CD4-positive, alpha-beta T cell (primary cell): ENCODE measurements around the gene CBL. TPM values are rescaled to one million over a fixed set of nuclear protein-coding genes. Genes with fewer than 3 reads are reported as not detected.

Source experiments
- ATAC-seq: fragments of 200-7000 bp; cut with Tn5 transposase; one replicate; pipeline ENCODE4 v1.10.0; 2022; ENCODE audit warnings: mild to moderate bottlenecking; ENCODE audit not compliant: poor library complexity
- CTCF ChIA-PET: fragments of 350-600 bp; sonication (Branson Sonifier 250); formaldehyde crosslinking; loops from one replicate; lab custom pipeline; 2021; ENCODE audit warnings: antibody characterized with exemption, inconsistent platforms; lab: Charles Lee
- POLR2A ChIA-PET: fragments of 350-600 bp; sonication (Branson Sonifier 250); formaldehyde crosslinking; loops from one replicate; lab custom pipeline; 2021; ENCODE audit warnings: antibody characterized with exemption, inconsistent platforms; lab: Charles Lee
- DNase-seq, 14 experiments: peaks; one replicate each; pipeline ENCODE4 v3.0.0-alpha.2; 2013 to 2020; ENCODE audit warnings: mixed read lengths in 2 of 14
- H3K27ac ChIP-seq, 2 donors: one replicate each; pipeline versions ENCODE4 v1.5.1 to v1.7.0; 2013; ENCODE audit warnings: low read length in 2 of 2, low read depth in 1 of 2, mild to moderate bottlenecking in 1 of 2
- H3K27me3 ChIP-seq, 2 experiments: 1 replicate in 1 of 2; 2 replicates in 1 of 2; pipeline versions ENCODE4 v1.6.1 to v1.7.0; 2013; ENCODE audit warnings: low read length in 2 of 2, control low read depth in 1 of 2, mild to moderate bottlenecking in 1 of 2, moderate library complexity in 1 of 2; ENCODE audit not compliant: insufficient read depth in 2 of 2, control insufficient read depth in 1 of 2
- H3K36me3 ChIP-seq: one replicate; pipeline ENCODE4 v1.6.1; 2013; ENCODE audit warnings: low read length, control low read depth; ENCODE audit not compliant: insufficient read depth
- H3K4me1 ChIP-seq: one replicate; pipeline ENCODE4 v1.6.1; 2013; ENCODE audit warnings: low read length, control low read depth; ENCODE audit not compliant: insufficient read depth
- H3K4me3 ChIP-seq: one replicate; pipeline ENCODE4 v1.5.1; 2013; ENCODE audit warnings: mild to moderate bottlenecking, low read length, moderate library complexity
- H3K9me3 ChIP-seq, 2 experiments: 1 replicate in 1 of 2; 2 replicates in 1 of 2; pipeline versions ENCODE4 v1.6.1 to v1.7.0; 2013; ENCODE audit warnings: low read length in 2 of 2, mild to moderate bottlenecking in 2 of 2, control low read depth in 1 of 2, moderate library complexity in 1 of 2; ENCODE audit not compliant: control insufficient read depth in 1 of 2, insufficient read depth in 1 of 2
- H3K27ac Mint-ChIP-seq: one replicate; pipeline ENCODE4 v1.8.0; 2020; ENCODE audit warnings: mixed read lengths
- H3K27me3 Mint-ChIP-seq: one replicate; pipeline ENCODE4 v1.8.0; 2021; ENCODE audit warnings: mixed read lengths
- H3K36me3 Mint-ChIP-seq: one replicate; pipeline ENCODE4 v1.8.0; 2021; ENCODE audit warnings: low read depth, mixed read lengths
- H3K4me1 Mint-ChIP-seq: one replicate; pipeline ENCODE4 v1.8.0; 2021; ENCODE audit warnings: low read depth, mixed read lengths
- H3K4me3 Mint-ChIP-seq: one replicate; pipeline ENCODE4 v1.8.0; 2020; ENCODE audit warnings: mild to moderate bottlenecking, mixed read lengths
- H3K9me3 Mint-ChIP-seq: one replicate; pipeline ENCODE4 v1.8.0; 2020; ENCODE audit warnings: mixed read lengths
- CTCF ChIP-seq: fragments of 200-600 bp; IDR thresholded peaks from one replicate; pipeline ENCODE4 v1.8.0; 2022; ENCODE audit warnings: antibody characterized with exemption, mild to moderate bottlenecking
- intact Hi-C, 2 experiments: fragments of 100-400 bp; cut with DNase I in 1 of 2; cut with micrococcal nuclease in 1 of 2; formaldehyde crosslinking; loops; one replicate each; pipeline versions ENCODE4 v1.15.1 to v1.9.0; 2023 to 2025; cut with DNase I, micrococcal nuclease
- total RNA-seq, 174 experiments: library from RNA in 2 of 174; stranded (reverse) in 2 of 174; gene quantifications; one replicate each; pipeline ENCODE4 v1.2.3 and lab custom pipeline; 2021 to 2026

Gene CBL
- total RNA-seq, 2 experiments from 2014 or later = 19.5 to 20.8 TPM

GRCh38 chr11:119336744-119337469, 130.8 kb downstream of the CBL start:
- Histone ChIP-seq H3K27ac (no peak overlapping the region), H3K27me3 (peaks cover 31 to 34% of the 10 kb centered on the region in 2 experiments), H3K9me3 (peaks cover 0 to 12% of the 10 kb centered on the region in 2 experiments), H3K4me3 (no peak overlapping the region), H3K4me1 (peaks cover 51% of the 10 kb centered on the region), H3K36me3 (peaks cover 4% of the 10 kb centered on the region)
- POLR2A ChIA-PET = interaction anchor here (1.7 kb wide), 1 partner anchor 13 kb away, joined by 4 read pairs; no protein-coding TSS in a partner anchor
- peak overlapping the region; percentile 89 for H3K4me3 Mint-ChIP-seq
- intact Hi-C loops = no loop called here
- H3K36me3 Mint-ChIP-seq = peaks cover 27% of the 10 kb centered on the region
- no peaks in the 10 kb centered on the region for H3K9me3 Mint-ChIP-seq
- CTCF ChIA-PET = interaction anchor here (1.2 to 2.2 kb wide), 4 partner anchors 13 to 40 kb away, joined by 3 to 19 read pairs (median 11); no protein-coding TSS in a partner anchor
- peak overlapping the region; percentile 71 for H3K27ac Mint-ChIP-seq
- H3K27me3 Mint-ChIP-seq = peaks cover 28% of the 10 kb centered on the region
- ATAC-seq (no peak), DNase-seq (peak in 1 of 14 experiments; percentile 12)
- peaks cover 42% of the 10 kb centered on the region for H3K4me1 Mint-ChIP-seq
- no peak for TF ChIP-seq CTCF

- Mint-ChIP-seq H3K36me3 (peaks cover 27% of the 10 kb centered on the region), H3K4me3 (peak overlapping the region; percentile 89), H3K9me3 (no peaks in the 10 kb centered on the region), H3K4me1 (peaks cover 40% of the 10 kb centered on the region), H3K27me3 (peaks cover 35% of the 10 kb centered on the region), H3K27ac (peak overlapping the region; percentile 70)
- H3K27me3 ChIP-seq = peaks cover 31 to 42% of the 10 kb centered on the region in 2 experiments
- ATAC-seq (no peak), DNase-seq (peak in 1 of 14 experiments; percentile 43)
- H3K4me1 ChIP-seq = peaks cover 51% of the 10 kb centered on the region
- H3K36me3 ChIP-seq = peaks cover 4% of the 10 kb centered on the region
- no peak for TF ChIP-seq CTCF
- intact Hi-C loops = no loop called here
- peaks cover 0 to 12% of the 10 kb centered on the region in 2 experiments for H3K9me3 ChIP-seq
- ChIA-PET CTCF (interaction anchor here (0.6 to 2.2 kb wide), 18 partner anchors 10 to 230 kb away, joined by 3 to 19 read pairs (median 4); partner anchors contain the start of gene USP2), POLR2A (interaction anchor here (0.5 to 1.7 kb wide), 4 partner anchors 14 to 765 kb away, joined by 3 to 6 read pairs (median 4); partner anchors contain the start of genes ARCN1, CBL and VPS11)
- no peak overlapping the region for H3K27ac ChIP-seq
- no peak overlapping the region for H3K4me3 ChIP-seq
Measured at GRCh38 chr11:119337581-119338317, 131.6 kb downstream of the CBL start.

- Histone ChIP-seq H3K4me3 (no peak overlapping the region), H3K27me3 (peaks cover 31 to 45% of the 10 kb centered on the region in 2 experiments), H3K4me1 (peaks cover 51% of the 10 kb centered on the region), H3K27ac (no peak overlapping the region), H3K36me3 (peaks cover 4% of the 10 kb centered on the region), H3K9me3 (peaks cover 0 to 12% of the 10 kb centered on the region in 2 experiments)
- TF ChIP-seq CTCF = peak; percentile 78
- no peaks in the 10 kb centered on the region for H3K9me3 Mint-ChIP-seq
- H3K27me3 Mint-ChIP-seq = peaks cover 42% of the 10 kb centered on the region
- CTCF ChIA-PET = interaction anchor here (0.6 to 2.2 kb wide), 20 partner anchors 11 to 231 kb away, joined by 3 to 19 read pairs (median 4); partner anchors contain the start of genes CBL and USP2
- intact Hi-C loops = no loop called here
- peak; percentile 50 to 84 (median 60) for DNase-seq
- POLR2A ChIA-PET = interaction anchor here (0.5 to 1.7 kb wide), 5 partner anchors 14 to 766 kb away, joined by 3 to 6 read pairs (median 3); partner anchors contain the start of genes ARCN1, CBL and VPS11
- peaks cover 36% of the 10 kb centered on the region for H3K4me1 Mint-ChIP-seq
- peak overlapping the region; percentile 70 for H3K27ac Mint-ChIP-seq
- peak; percentile 47 for ATAC-seq
- H3K36me3 Mint-ChIP-seq = peaks cover 27% of the 10 kb centered on the region
- H3K4me3 Mint-ChIP-seq = peak overlapping the region; percentile 85
Measured at GRCh38 chr11:119338318-119338890, 132.3 kb downstream of the CBL start.
